K562 (cell line): Measurements from ENCODE around the gene FTL. TPM values are rescaled to one million over a fixed set of nuclear protein-coding genes. Genes with fewer than 3 reads are reported as not detected.
A peak's percentile ranks its signal among the peaks of the same experiment; 100 is the strongest.

Source experiments
- CBX2 ChIP-seq: fragments of 200-600 bp; sonication (generic); IDR thresholded peaks from one replicate; pipeline ENCODE4 v1.6.1; 2012; ENCODE audit warnings: mild to moderate bottlenecking, low read length, inconsistent platforms; ENCODE audit not compliant: insufficient read depth, poor library complexity, severe bottlenecking
- CCNT2 ChIP-seq: IDR thresholded peaks from 2 replicates; pipeline ENCODE4 v1.6.1; 2011; ENCODE audit warnings: borderline replicate concordance, low read depth, mild to moderate bottlenecking, moderate library complexity, mixed read lengths, low read length; ENCODE audit not compliant: insufficient read length; ENCODE audit errors: extremely low read depth
- EP400 ChIP-seq: fragments of 450-650 bp; IDR thresholded peaks from 2 replicates; pipeline ENCODE4 v1.6.1; 2017; ENCODE audit warnings: antibody characterized with exemption, mild to moderate bottlenecking, moderate library complexity
- FOS ChIP-seq: IDR thresholded peaks from 3 replicates; pipeline ENCODE4 v1.6.1; 2011; ENCODE audit not compliant: insufficient read length; ENCODE audit errors: extremely low read depth
- HNRNPLL ChIP-seq: fragments of 200-400 bp; formaldehyde crosslinking; IDR thresholded peaks from 2 replicates; pipeline ENCODE4 v1.6.1; 2017; ENCODE audit warnings: low read length, low read depth, mild to moderate bottlenecking; ENCODE audit not compliant: poor library complexity, severe bottlenecking
- JUNB ChIP-seq: fragments of 450-650 bp; formaldehyde crosslinking; conservative IDR thresholded peaks from 2 replicates; pipeline ENCODE4 v1.4.0; 2020; ENCODE audit warnings: mild to moderate bottlenecking
- MYBL2 ChIP-seq, 2 experiments: fragments of 450-650 bp in 1 of 2; sonication (generic) in 1 of 2; formaldehyde crosslinking in 1 of 2; IDR thresholded peaks; 2 replicates each; pipeline versions ENCODE4 v1.6.1 to v1.8.1; 2017 to 2022; ENCODE audit warnings: borderline replicate concordance in 1 of 2, inconsistent platforms in 1 of 2, low read depth in 1 of 2, mild to moderate bottlenecking in 1 of 2, missing genetic modification reagents in 1 of 2, moderate library complexity in 1 of 2
- PHTF2 ChIP-seq: fragments of 250-450 bp; sonication (Bioruptor Pico); IDR thresholded peaks from 2 replicates; pipeline ENCODE4 v1.5.0; 2021; ENCODE audit warnings: mild to moderate bottlenecking
- RB1 ChIP-seq: fragments of 450-650 bp; IDR thresholded peaks from 2 replicates; pipeline ENCODE4 v1.6.1; 2017; ENCODE audit warnings: low read depth, mild to moderate bottlenecking
- RBM34 ChIP-seq: fragments of 200-400 bp; formaldehyde crosslinking; IDR thresholded peaks from 2 replicates; pipeline ENCODE4 v1.6.1; 2018; ENCODE audit warnings: low read length, borderline replicate concordance; ENCODE audit not compliant: insufficient read depth
- SETDB1 ChIP-seq: IDR thresholded peaks from one replicate; pipeline ENCODE4 v1.6.1; 2012; ENCODE audit warnings: low read length, control low read depth, inconsistent platforms
- SMARCC2 ChIP-seq: fragments of 450-650 bp; IDR thresholded peaks from 2 replicates; pipeline ENCODE4 v1.6.1; 2017; ENCODE audit warnings: antibody characterized with exemption, moderate library complexity, mild to moderate bottlenecking, low read depth
- SP1 ChIP-seq: sonication (generic); formaldehyde crosslinking; IDR thresholded peaks from 2 replicates; pipeline ENCODE4 v1.8.1; 2022; ENCODE audit warnings: mild to moderate bottlenecking, missing genetic modification reagents
- SREBF1 ChIP-seq: fragments of 150-350 bp; IDR thresholded peaks from 2 replicates; pipeline ENCODE4 v1.6.1; 2014; ENCODE audit warnings: antibody characterized with exemption, low read depth, low read length, borderline replicate concordance
- ZBTB1 ChIP-seq: sonication (generic); formaldehyde crosslinking; IDR thresholded peaks from 2 replicates; pipeline ENCODE4 v1.8.1; 2023; ENCODE audit warnings: missing genetic modification reagents, low read depth, mild to moderate bottlenecking, borderline replicate concordance
- ZNF143 ChIP-seq: sonication (generic); formaldehyde crosslinking; IDR thresholded peaks from 2 replicates; pipeline ENCODE4 v1.9.0; 2022; ENCODE audit warnings: mild to moderate bottlenecking, missing genetic modification reagents
- ZNF561 ChIP-seq: fragments of 450-650 bp; formaldehyde crosslinking; conservative IDR thresholded peaks from 2 replicates; pipeline ENCODE4 v1.4.0; 2020; ENCODE audit warnings: mild to moderate bottlenecking, moderate library complexity
- ZNF586 ChIP-seq: fragments of 450-650 bp; formaldehyde crosslinking; conservative IDR thresholded peaks from 2 replicates; pipeline ENCODE4 v1.4.0; 2020; ENCODE audit warnings: mild to moderate bottlenecking, moderate library complexity
- polyA plus RNA-seq, 8 experiments: library from polyadenylated mRNA; depleted of rRNA in 4 of 8; stranded (reverse) in 5 of 8; unstranded in 3 of 8; fragments of >200 nt; fragmentation: Nextera tagmentation in 2 of 8; fragmentation: Illumina TruSeq in 1 of 8; extraction: Ambion mirVana in 2 of 8; extraction: Trizol in 1 of 8; gene quantifications; 2 replicates each; pipeline versions ENCODE4 v1.2.1 to v1.2.3, GENCODE V29; 2011 to 2014; ENCODE audit warnings: inconsistent platforms in 1 of 8, missing spikeins in 1 of 8
- total RNA-seq, 7 experiments: library from RNA; depleted of rRNA in 6 of 7; stranded (reverse); fragments of >200 nt in 6 of 7; fragmentation: Illumina TruSeq in 2 of 7; extraction: Trizol in 2 of 7; gene quantifications; 2 replicates each; pipeline versions ENCODE4 v1.2.1 to v1.2.3, GENCODE V29; 2011 to 2021; ENCODE audit warnings: low replicate concordance in 1 of 7
- TF ChIP-seq, protein P1 (sequence below): fragments of 450-650 bp; IDR thresholded peaks from 2 replicates; pipeline ENCODE4 v1.6.1; 2014; ENCODE audit warnings: low read depth, mild to moderate bottlenecking, moderate library complexity, borderline replicate concordance
- TF ChIP-seq, protein P2 (sequence below): fragments of 450-650 bp; formaldehyde crosslinking; IDR thresholded peaks from 2 replicates; pipeline ENCODE4 v1.4.0; 2022; ENCODE audit warnings: mild to moderate bottlenecking, moderate library complexity
- TF ChIP-seq, protein P3 (sequence below): sonication (generic); formaldehyde crosslinking; IDR thresholded peaks from 2 replicates; pipeline ENCODE4 v1.9.0; 2022; ENCODE audit warnings: mild to moderate bottlenecking, missing genetic modification reagents
- TF ChIP-seq, protein P4 (sequence below): fragments of 250-450 bp; sonication (Bioruptor Pico); IDR thresholded peaks from 2 replicates; pipeline ENCODE4 v1.8.0; 2022; ENCODE audit warnings: inconsistent platforms

FTL gene
- total and polyA plus RNA-seq, 9 of the 15 experiments (the other 6 are each of a cell fraction or from before 2014, with no cell fraction given) = 1,231 to 27,415 (median 3,965) TPM

DNA sequence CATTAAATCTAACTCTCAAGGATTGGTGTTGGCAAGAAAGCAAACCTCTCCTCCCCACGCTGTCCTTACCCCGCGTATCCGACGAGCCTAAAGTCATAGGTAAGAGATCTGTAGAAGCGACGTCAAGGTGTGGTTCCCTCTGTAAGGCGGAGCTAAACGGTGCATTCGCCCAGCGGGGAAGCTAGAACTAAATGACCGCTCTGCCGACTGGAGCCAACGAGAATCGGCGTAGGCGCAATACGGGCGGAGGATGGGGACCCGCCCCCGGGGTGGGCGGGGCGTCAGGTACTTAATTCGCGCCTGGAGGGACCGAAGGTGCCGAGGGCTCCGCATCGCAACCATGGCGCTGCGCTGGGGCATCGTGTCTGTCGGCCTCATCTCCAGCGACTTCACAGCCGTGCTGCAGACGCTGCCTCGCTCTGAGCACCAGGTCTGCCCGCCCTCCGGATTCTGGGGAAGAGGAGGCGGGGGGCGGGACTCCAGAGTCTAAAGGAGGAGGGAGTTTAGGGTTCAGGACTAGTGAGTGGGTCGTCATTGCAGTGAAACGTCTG, 31.7 kb upstream of the FTL start, which contains the start of gene DHDH (continued):
- TF ChIP-seq ZBTB1 = no peak
- TF ChIP-seq FOS = no peak
- TF ChIP-seq, protein P1, sequence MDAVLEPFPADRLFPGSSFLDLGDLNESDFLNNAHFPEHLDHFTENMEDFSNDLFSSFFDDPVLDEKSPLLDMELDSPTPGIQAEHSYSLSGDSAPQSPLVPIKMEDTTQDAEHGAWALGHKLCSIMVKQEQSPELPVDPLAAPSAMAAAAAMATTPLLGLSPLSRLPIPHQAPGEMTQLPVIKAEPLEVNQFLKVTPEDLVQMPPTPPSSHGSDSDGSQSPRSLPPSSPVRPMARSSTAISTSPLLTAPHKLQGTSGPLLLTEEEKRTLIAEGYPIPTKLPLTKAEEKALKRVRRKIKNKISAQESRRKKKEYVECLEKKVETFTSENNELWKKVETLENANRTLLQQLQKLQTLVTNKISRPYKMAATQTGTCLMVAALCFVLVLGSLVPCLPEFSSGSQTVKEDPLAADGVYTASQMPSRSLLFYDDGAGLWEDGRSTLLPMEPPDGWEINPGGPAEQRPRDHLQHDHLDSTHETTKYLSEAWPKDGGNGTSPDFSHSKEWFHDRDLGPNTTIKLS = no peak
- no peak for TF ChIP-seq CBX2
- no peak for TF ChIP-seq JUNB
- TF ChIP-seq EP400 = 0 out of 2 replicates have a peak, but pooled peaks have one; percentile 37
- TF ChIP-seq CCNT2 = peak; percentile 54
- no peak for TF ChIP-seq SREBF1
- peak; percentile 98 for TF ChIP-seq HNRNPLL
- TF ChIP-seq, protein P2, sequence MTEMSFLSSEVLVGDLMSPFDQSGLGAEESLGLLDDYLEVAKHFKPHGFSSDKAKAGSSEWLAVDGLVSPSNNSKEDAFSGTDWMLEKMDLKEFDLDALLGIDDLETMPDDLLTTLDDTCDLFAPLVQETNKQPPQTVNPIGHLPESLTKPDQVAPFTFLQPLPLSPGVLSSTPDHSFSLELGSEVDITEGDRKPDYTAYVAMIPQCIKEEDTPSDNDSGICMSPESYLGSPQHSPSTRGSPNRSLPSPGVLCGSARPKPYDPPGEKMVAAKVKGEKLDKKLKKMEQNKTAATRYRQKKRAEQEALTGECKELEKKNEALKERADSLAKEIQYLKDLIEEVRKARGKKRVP = no peak
- no peak for TF ChIP-seq ZNF586 (CRISPR knock-in tag)
- no peak for TF ChIP-seq SMARCC2
- no peak for TF ChIP-seq RBM34
- peak; percentile 56; the same call in 1 of the 2 replicates for TF ChIP-seq RB1
- no peak for TF ChIP-seq PHTF2 (CRISPR knock-in tag)
- TF ChIP-seq SP1 (CRISPR knock-in tag) = peak; percentile 63
- TF ChIP-seq SETDB1 = no peak
- TF ChIP-seq, protein P3, sequence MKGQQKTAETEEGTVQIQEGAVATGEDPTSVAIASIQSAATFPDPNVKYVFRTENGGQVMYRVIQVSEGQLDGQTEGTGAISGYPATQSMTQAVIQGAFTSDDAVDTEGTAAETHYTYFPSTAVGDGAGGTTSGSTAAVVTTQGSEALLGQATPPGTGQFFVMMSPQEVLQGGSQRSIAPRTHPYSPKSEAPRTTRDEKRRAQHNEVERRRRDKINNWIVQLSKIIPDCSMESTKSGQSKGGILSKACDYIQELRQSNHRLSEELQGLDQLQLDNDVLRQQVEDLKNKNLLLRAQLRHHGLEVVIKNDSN = no peak
- no peak for TF ChIP-seq ZNF561 (CRISPR knock-in tag)
- TF ChIP-seq MYBL2 (IDR thresholded peaks at IDR 0.05; ENCODE audit: low read depth) = no peak
- no peak for TF ChIP-seq MYBL2 (CRISPR knock-in tag; IDR thresholded peaks at IDR 0.05; ENCODE audit: borderline replicate concordance)
- TF ChIP-seq, protein P4, sequence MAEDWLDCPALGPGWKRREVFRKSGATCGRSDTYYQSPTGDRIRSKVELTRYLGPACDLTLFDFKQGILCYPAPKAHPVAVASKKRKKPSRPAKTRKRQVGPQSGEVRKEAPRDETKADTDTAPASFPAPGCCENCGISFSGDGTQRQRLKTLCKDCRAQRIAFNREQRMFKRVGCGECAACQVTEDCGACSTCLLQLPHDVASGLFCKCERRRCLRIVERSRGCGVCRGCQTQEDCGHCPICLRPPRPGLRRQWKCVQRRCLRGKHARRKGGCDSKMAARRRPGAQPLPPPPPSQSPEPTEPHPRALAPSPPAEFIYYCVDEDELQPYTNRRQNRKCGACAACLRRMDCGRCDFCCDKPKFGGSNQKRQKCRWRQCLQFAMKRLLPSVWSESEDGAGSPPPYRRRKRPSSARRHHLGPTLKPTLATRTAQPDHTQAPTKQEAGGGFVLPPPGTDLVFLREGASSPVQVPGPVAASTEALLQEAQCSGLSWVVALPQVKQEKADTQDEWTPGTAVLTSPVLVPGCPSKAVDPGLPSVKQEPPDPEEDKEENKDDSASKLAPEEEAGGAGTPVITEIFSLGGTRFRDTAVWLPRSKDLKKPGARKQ (CRISPR knock-in tag) = no peak
- no peak for TF ChIP-seq ZNF143 (CRISPR knock-in tag)
